Right kidney (tissue), 1 donor: ENCODE results near the gene RANBP3.

ENCODE experiments used
- DNase-seq: peaks from one replicate; pipeline ENCODE4 v3.0.0-alpha.2; 2016

The RANBP3 gene

GRCh38 chr19:5926641-5927440 is 51.1 kb downstream of the RANBP3 start:
- no peak for DNase-seq

GRCh38 chr19:5925830-5926427 is 52.0 kb downstream of the RANBP3 start:
- DNase-seq, result no peak

- DNase-seq, result no peak
Observed at GRCh38 chr19:5923356-5923755, 54.6 kb downstream of the RANBP3 start.

DNA sequence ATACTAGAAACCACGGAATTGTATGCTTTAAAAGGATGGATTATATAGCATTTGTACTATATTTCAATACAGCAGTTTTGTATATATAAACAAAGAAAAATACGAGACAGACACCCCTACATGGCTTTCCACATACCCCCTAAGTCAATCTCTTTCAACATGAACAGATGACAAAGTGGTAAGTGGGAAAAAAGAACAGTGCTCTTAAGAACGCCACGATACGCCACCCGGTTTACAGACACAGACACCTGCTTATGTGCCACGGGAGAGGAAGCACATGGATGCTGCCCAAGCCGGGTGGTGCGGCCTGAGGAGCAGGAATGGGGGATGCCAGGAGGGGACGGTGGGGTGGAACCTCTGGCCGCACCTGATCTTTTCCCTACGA is 55.8 kb downstream of the RANBP3 start:
- DNase-seq, result no peak

DNA sequence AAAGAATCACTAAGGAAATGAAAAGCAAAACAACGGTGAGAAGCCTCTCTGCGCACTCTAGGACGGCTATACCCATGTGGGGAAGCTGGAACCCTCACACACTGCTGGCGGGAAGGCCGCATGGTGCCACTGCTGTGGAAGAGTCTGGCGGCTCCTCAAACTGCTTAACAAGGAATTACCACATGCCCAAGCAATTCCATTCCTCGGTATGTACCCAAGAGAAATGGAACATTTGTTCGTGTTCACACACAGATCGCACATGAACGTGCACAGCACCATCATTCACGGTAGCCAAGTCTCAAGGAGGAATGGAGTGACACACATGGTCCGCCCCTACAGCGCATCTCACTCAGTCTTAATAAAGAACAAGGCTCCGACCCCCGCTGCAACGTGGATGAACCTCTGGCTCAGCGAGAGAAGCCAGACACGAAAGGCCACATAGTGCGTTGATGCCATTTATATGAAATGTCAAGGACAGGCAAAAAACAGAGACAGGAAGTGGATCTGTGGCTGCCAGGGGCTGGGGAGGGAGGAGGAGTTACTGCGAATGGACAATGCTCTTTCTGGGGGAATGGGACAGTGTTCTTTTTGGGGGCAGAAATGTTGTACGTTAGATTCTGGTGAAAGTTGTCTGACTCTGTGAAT is 56.3 kb downstream of the RANBP3 start:
- DNase-seq, result no peak

DNA sequence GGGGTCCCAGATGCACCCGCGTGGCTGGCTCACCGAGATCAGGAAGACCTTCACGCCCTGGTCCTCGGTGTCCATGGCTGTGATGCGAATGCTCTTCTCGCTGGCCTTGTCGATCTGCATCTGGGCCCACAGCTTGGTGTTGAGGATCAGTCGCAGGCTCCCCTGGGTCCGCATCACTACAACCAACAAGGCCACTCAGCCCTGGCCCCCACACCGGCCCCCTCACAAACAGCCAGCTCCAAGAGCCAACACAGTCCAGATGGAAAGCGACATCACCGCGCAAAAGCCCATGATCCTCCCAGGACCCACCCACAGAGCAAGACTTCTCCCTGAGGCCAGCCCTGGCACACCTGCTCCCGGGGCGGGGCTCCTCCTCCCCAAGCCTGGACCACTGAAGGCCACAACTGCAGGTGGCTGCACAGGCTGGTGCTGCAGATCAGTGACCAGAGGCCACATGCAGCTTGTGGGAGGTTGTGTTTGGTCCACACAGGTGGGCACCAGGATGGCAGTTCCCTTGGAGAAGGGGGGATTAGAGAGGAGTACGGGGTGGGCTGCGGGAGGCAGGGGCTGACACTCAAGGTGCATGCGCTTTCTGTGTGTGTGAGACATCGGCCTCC is 59.4 kb downstream of the RANBP3 start:
- no peak for DNase-seq

DNA sequence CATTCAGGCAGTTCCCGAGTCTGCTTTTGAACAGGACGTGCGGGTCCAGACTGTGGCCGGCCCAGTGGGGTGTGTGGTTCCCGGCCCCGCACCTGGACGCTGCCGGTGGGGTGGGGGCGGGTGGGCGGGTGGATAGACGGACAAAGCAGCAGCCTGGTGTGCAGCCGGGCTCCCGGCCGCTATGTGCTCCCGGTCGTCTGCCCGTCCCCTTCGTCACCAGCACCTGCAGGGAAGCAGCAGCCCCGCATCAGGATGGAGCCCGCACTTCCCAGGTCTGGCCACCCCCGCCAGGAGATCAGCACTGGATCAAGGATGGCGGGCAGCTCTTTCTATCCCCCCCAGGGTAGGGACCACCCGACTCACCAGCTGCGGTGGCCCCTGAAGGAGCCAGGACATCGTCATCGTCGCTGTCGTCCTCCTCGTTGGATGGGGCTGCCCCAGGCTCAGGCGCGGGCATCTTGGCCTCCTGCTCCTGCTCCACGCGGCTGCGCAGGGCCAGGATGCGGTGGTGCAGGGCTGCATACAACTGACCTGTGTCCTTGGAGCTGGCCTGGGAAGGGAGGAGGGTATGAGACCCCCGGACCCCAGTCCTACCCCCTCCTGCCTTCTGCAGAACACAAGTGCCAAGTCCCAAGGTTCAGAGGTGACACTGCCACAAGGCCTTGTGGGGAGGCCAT is 60.4 kb downstream of the RANBP3 start:
- DNase-seq, result no peak

GRCh38 chr19:5916181-5916708 is 61.7 kb downstream of the RANBP3 start:
- DNase-seq, result no peak

DNA sequence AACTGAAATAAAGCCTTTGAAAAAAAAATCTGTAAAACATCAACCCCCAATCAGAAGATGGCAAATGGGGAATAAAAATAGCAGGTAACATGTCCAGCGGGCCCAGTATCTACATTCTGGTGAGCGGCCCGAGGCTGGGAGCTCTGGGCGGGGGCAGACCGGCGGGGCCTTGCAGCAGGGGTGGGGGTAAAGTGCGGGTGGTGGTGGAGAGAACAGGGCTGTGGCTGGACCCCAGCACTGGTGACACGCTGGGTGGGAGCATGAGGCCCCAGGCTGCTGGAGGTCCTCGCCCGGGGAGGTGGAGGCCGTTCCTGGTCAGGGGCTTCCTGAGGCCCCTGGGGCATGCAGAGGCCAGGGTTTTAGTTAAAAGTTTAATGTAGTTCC is 62.2 kb downstream of the RANBP3 start:
- DNase-seq, result no peak

DNA sequence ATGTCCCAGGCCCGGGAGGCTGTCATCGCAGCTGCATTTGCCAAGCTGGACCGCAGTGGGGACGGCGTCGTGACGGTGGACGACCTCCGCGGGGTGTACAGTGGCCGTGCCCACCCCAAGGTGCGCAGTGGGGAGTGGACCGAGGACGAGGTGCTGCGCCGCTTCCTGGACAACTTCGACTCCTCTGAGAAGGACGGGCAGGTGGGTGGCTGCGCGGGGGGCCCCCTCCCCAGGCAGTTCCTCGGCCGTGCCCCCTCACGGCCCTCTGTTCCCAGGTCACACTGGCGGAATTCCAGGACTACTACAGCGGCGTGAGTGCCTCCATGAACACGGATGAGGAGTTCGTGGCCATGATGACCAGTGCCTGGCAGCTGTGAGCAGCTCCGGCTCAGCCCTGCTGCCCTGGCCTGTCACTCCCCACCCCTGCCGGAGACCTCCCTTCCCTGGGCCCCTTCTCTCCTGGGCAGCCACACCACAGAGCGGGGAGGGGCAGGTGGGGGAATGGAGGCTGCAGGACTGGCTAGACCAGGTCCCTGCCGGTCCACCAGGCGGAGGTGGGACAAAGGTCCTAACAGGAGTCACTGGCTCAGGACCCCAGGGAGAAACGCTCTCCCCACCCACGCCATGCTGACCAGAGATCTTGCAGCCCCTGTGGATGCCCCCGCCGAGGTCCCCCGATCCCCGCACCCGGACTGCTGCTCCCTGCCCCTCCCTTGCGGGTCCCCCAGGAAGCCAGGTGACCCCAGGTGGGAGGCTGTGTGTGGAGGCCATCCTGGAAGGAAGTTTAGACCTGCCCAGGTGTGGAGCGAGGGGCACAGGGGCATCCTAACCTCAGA is 62.8 kb downstream of the RANBP3 start:
- DNase-seq, result peak; percentile 52

- DNase-seq, result no peak
Observed at GRCh38 chr19:5914358-5914774, 63.6 kb downstream of the RANBP3 start.

GRCh38 chr19:5913739-5914357 is 64.1 kb downstream of the RANBP3 start, which contains the start of gene CAPS:
TSS of gene CAPS (plus strand) at chr19:5914254. CDS start at chr19:5914407, 153 bp downstream.
- no peak for DNase-seq

DNA sequence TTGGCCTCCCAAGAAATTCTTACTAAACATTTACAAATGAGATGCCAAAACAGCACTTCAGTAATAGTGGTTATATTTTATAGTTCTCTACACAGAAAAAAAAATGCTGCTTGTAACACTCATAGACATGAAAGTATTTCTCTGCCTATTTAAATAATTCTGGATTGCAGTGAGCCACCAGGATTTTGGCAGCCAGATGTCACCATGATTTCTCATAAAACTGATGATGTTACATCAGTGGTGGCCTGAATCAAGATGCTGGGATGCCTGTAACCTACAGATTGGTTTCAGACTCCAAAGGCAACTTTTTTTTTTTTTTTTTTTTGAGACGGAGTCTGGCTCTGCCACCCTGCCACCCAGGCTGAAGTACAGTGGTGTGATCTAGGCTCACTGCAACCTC is 66.6 kb downstream of the RANBP3 start:
- no peak for DNase-seq

- no peak for DNase-seq
Observed at GRCh38 chr19:5910638-5910907, 67.4 kb downstream of the RANBP3 start.

- DNase-seq, result no peak
Observed at GRCh38 chr19:5908773-5909442, 69.0 kb downstream of the RANBP3 start.

- no peak for DNase-seq
Observed at GRCh38 chr19:5907241-5907640, 70.7 kb downstream of the RANBP3 start.

GRCh38 chr19:5905114-5905778 is 72.7 kb downstream of the RANBP3 start:
- no peak for DNase-seq

DNA sequence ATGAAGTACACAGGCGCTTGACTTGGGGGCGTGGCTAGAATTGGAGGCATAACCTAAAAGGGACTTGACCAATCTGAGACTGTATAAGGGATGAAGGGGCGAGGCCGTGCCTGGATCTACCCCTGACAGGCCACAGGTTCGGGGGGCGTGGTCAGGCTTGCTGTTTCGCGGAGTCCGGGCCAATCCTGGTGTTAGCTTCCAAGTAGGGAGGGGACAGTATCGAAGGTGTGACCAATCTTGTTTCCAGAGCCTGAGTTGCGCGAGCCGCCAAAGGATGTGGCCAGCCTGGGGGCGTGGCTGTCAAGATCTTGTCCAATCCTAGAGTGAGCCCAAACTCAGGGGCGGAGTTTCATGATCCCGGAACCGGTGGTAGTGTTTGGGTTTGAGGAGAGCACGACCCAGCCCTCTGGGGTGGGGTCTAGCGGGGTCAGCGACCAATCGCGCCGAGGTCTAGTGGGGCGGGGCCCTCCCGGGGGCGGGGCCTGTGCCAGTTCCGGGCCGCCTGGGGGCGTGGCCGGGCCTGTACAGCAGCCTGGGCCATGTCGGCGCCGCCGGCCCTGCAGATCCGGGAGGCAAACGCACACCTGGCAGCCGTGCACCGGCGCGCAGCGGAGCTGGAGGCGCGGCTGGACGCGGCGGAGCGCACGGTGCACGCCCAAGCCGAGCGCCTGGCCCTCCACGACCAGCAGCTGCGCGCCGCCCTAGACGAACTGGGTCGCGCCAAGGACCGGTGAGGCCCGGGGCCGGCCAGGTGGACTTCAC is 73.4 kb downstream of the RANBP3 start, which contains the start of gene VMAC:
Gene VMAC (plus strand): TSS at position 521 of the 762 bp plus-strand sequence. CDS start 19 bp downstream, at position 540.
- peak; percentile 90 for DNase-seq
